ENCODE data around the gene PRDM16. TPM values are rescaled to one million over a fixed set of nuclear protein-coding genes. Genes with fewer than 3 reads are reported as not detected.

The PRDM16 gene
- polyA plus RNA-seq, 3 donors: not detected

- TF ChIP-seq, protein P1, sequence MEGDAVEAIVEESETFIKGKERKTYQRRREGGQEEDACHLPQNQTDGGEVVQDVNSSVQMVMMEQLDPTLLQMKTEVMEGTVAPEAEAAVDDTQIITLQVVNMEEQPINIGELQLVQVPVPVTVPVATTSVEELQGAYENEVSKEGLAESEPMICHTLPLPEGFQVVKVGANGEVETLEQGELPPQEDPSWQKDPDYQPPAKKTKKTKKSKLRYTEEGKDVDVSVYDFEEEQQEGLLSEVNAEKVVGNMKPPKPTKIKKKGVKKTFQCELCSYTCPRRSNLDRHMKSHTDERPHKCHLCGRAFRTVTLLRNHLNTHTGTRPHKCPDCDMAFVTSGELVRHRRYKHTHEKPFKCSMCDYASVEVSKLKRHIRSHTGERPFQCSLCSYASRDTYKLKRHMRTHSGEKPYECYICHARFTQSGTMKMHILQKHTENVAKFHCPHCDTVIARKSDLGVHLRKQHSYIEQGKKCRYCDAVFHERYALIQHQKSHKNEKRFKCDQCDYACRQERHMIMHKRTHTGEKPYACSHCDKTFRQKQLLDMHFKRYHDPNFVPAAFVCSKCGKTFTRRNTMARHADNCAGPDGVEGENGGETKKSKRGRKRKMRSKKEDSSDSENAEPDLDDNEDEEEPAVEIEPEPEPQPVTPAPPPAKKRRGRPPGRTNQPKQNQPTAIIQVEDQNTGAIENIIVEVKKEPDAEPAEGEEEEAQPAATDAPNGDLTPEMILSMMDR (IDR thresholded peaks at IDR 0.05): no peak
- 88% methylated on average over 13 of the region's 16 CpGs for WGBS (ENCODE audit: insufficient coverage)
- no peak overlapping the region for H3K4me2 ChIP-seq (replicated peaks; ENCODE audit: extremely low read depth, low read length, poor library complexity, severe bottlenecking)
- H3K27ac Mint-ChIP-seq: no peak overlapping the region
- H2AFZ ChIP-seq (ENCODE audit: insufficient read depth, low read depth, low read length, poor library complexity, severe bottlenecking): no peak overlapping the region
- no peaks in the 10 kb centered on the region for H3K4me1 ChIP-seq (ENCODE audit: control insufficient read depth in 1 of 2, insufficient read depth in 2 of 2, low read length in 2 of 2)
- H3K79me2 ChIP-seq (ENCODE audit: insufficient read depth, low read length): no peaks in the 10 kb centered on the region
- no peaks in the 10 kb centered on the region for H3K36me3 Mint-ChIP-seq
- intact Hi-C loops (cut with micrococcal nuclease): no loop called here
- no peaks in the 10 kb centered on the region for H3K27me3 ChIP-seq (ENCODE audit: control insufficient read depth in 2 of 2, insufficient read depth in 2 of 2, low read length in 2 of 2)
- no peaks in the 10 kb centered on the region for H3K36me3 ChIP-seq (replicated peaks in 1 of 2; ENCODE audit: control insufficient read depth in 1 of 2, insufficient read depth in 2 of 2, low read length in 2 of 2)
- no peaks in the 10 kb centered on the region for H3K9me3 ChIP-seq (replicated peaks in 1 of 2; ENCODE audit: control insufficient read depth in 1 of 2, insufficient read depth in 1 of 2, low read length in 2 of 2)
- DNase-seq: no peak
- no peaks in the 10 kb centered on the region for H3K9me3 Mint-ChIP-seq
- H3K4me3 Mint-ChIP-seq: no peak overlapping the region
- H3K27ac ChIP-seq (ENCODE audit: low read depth in 1 of 2, low read length in 2 of 2): no peak overlapping the region
- no peak overlapping the region for H3K4me3 ChIP-seq (replicated peaks in 1 of 3; ENCODE audit: low read depth in 2 of 3, low read length in 3 of 3)
- peaks cover 0 to 8% (median 2%) of the 10 kb centered on the region in 3 donors for H3K27me3 Mint-ChIP-seq (ENCODE audit: low read depth in 3 of 3)
- H3K4me1 Mint-ChIP-seq: no peaks in the 10 kb centered on the region
- H3K9ac ChIP-seq (ENCODE audit: insufficient read depth, low read length, poor library complexity, severe bottlenecking): no peak overlapping the region
- no peaks in the 10 kb centered on the region for H4K20me1 ChIP-seq (ENCODE audit: insufficient read depth, low read length)
Observed at GRCh38 chr1:3139451-3139852, 70.4 kb downstream of the PRDM16 start.

DNA sequence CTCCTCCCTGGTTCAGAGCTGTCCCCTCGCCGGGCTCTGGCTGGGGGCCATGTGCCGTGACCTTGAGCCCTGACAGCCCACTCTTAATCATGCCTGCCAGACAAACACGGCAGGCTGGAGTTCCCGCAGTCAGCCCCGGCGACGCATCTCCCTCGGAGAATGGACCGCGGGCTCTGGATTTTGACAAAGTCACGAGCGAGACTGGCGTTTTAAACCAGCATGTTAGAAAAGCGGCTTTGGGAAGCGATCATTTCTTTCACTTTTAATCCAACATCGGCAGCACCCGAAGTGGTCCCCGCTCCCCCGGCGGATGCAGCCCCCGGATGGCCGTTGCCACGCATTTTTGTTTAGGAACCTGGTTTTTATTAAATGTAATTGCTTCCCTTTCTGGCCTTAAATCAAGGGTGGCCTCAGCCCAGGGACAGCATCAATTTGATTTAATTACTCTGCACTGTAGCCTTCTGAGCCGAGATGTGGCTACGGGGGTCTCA, 70.9 kb downstream of the PRDM16 start:
- Histone ChIP-seq H3K36me3 (replicated peaks in 1 of 2; ENCODE audit: control insufficient read depth in 1 of 2, insufficient read depth in 2 of 2, low read length in 2 of 2) (no peaks in the 10 kb centered on the region), H3K4me1 (ENCODE audit: control insufficient read depth in 1 of 2, insufficient read depth in 2 of 2, low read length in 2 of 2) (no peaks in the 10 kb centered on the region), H3K4me2 (replicated peaks; ENCODE audit: extremely low read depth, low read length, poor library complexity, severe bottlenecking) (no peak overlapping the region), H3K9me3 (replicated peaks in 1 of 2; ENCODE audit: control insufficient read depth in 1 of 2, insufficient read depth in 1 of 2, low read length in 2 of 2) (no peaks in the 10 kb centered on the region), H3K9ac (ENCODE audit: insufficient read depth, low read length, poor library complexity, severe bottlenecking) (no peak overlapping the region), H2AFZ (ENCODE audit: insufficient read depth, low read depth, low read length, poor library complexity, severe bottlenecking) (no peak overlapping the region), H3K27me3 (ENCODE audit: control insufficient read depth in 2 of 2, insufficient read depth in 2 of 2, low read length in 2 of 2) (no peaks in the 10 kb centered on the region), H3K27ac (ENCODE audit: low read depth in 1 of 2, low read length in 2 of 2) (no peak overlapping the region), H3K4me3 (replicated peaks in 1 of 3; ENCODE audit: low read depth in 2 of 3, low read length in 3 of 3) (no peak overlapping the region), H3K79me2 (ENCODE audit: insufficient read depth, low read length) (no peaks in the 10 kb centered on the region), H4K20me1 (ENCODE audit: insufficient read depth, low read length) (no peaks in the 10 kb centered on the region)
- WGBS (ENCODE audit: insufficient coverage): 91% methylated on average over 17 of the region's 26 CpGs
- no peak for DNase-seq
- TF ChIP-seq, protein P1 (IDR thresholded peaks at IDR 0.05): no peak
- Mint-ChIP-seq H3K27ac (no peak overlapping the region), H3K9me3 (no peaks in the 10 kb centered on the region), H3K4me3 (no peak overlapping the region), H3K36me3 (no peaks in the 10 kb centered on the region), H3K27me3 (ENCODE audit: low read depth in 3 of 3) (peaks cover 0 to 8% (median 2%) of the 10 kb centered on the region in 3 donors), H3K4me1 (no peaks in the 10 kb centered on the region)
- intact Hi-C loops (cut with micrococcal nuclease): no loop called here

All from CD14-positive monocyte (primary cell).